ENCODE measurements around the gene COG7.

- TF ChIP-seq EZH2 (optimal IDR thresholded peaks at IDR 0.05; ENCODE audit: low read depth, low read length) (no peak), CTCF (IDR thresholded peaks at IDR 0.05; ENCODE audit: low read length) (no peak)
Measured at GRCh38 chr16:23478566-23478965, 25.6 kb upstream of the COG7 start.
